SK-N-SH (cell line): ENCODE data around the gene OR8U1.

Experiments used
- CTCF ChIP-seq: fragments of 200-600 bp; sonication (generic); IDR thresholded peaks from 2 replicates; pipeline ENCODE4 v1.6.1; 2017; ENCODE audit warnings: antibody characterized with exemption, mild to moderate bottlenecking, moderate library complexity
- EP300 ChIP-seq, 2 experiments: IDR thresholded peaks; 2 replicates each; pipeline versions ENCODE4 v1.4.0 to v1.6.1; 2012; ENCODE audit warnings: borderline replicate concordance in 1 of 2, low read depth in 1 of 2, low read length in 1 of 2
- GABPA ChIP-seq: IDR thresholded peaks from 2 replicates; pipeline ENCODE4 v1.4.0; 2012; ENCODE audit warnings: low read depth, mild to moderate bottlenecking
- PBX3 ChIP-seq: IDR thresholded peaks from 2 replicates; pipeline ENCODE4; 2012
- TAF1 ChIP-seq: IDR thresholded peaks from 2 replicates; pipeline ENCODE4 v1.6.1; 2012; ENCODE audit warnings: low read depth, mild to moderate bottlenecking, low read length, moderate library complexity, borderline replicate concordance
- TCF12 ChIP-seq: IDR thresholded peaks from 2 replicates; pipeline ENCODE4 v1.4.0; 2012

GRCh38 chr11:56340289-56340688 is 35.1 kb upstream of the OR8U1 start:
- TF ChIP-seq CTCF (no peak), PBX3 (no peak), TAF1 (no peak), EP300 (IDR thresholded peaks at IDR 0.05; ENCODE audit: borderline replicate concordance in 1 of 2, low read depth in 1 of 2, low read length in 1 of 2) (no peak), GABPA (no peak), TCF12 (no peak)
